Bronchial epithelial cell (primary cell): ENCODE results near the gene COX18. TPM values are rescaled to one million over a fixed set of nuclear protein-coding genes. Genes with fewer than 3 reads are reported as not detected.
A peak's percentile ranks its signal among the peaks of the same experiment; 100 is the strongest.

Source experiments
- DNase-seq: peaks from one replicate; pipeline ENCODE4 v3.0.0-alpha.2; 2010; ENCODE audit warnings: low read depth
- FAIRE-seq: peaks from 2 replicates; lab custom pipeline; 2011; peaks lifted over from hg19 to GRCh38; lab: Jason Lieb, UNC
- H3K27me3 ChIP-seq: 2 replicates; pipeline ENCODE4 v1.5.1; 2011; ENCODE audit warnings: low read length; ENCODE audit not compliant: control insufficient read depth, insufficient read depth
- H3K36me3 ChIP-seq: 2 replicates; pipeline ENCODE4 v1.5.1; 2011; ENCODE audit warnings: low read length; ENCODE audit not compliant: control insufficient read depth, insufficient read depth
- H3K4me3 ChIP-seq: 2 replicates; pipeline ENCODE4 v1.5.1; 2011; ENCODE audit warnings: mild to moderate bottlenecking, low read depth, low read length, control low read depth
- total RNA-seq: library from RNA; depleted of rRNA; stranded (reverse); fragments of >200 nt; gene quantifications from 2 replicates; pipeline ENCODE4 v1.2.1, GENCODE V29; 2014
- TF ChIP-seq, protein P1 (sequence below): IDR thresholded peaks from 2 replicates; pipeline ENCODE4 v1.5.1; 2011; ENCODE audit warnings: mild to moderate bottlenecking, moderate library complexity, low read length, control low read depth, inconsistent platforms; ENCODE audit not compliant: insufficient read depth, severe bottlenecking

The COX18 gene
- total RNA-seq, 1 donor from 2014 or later: 16.8 TPM

DNA sequence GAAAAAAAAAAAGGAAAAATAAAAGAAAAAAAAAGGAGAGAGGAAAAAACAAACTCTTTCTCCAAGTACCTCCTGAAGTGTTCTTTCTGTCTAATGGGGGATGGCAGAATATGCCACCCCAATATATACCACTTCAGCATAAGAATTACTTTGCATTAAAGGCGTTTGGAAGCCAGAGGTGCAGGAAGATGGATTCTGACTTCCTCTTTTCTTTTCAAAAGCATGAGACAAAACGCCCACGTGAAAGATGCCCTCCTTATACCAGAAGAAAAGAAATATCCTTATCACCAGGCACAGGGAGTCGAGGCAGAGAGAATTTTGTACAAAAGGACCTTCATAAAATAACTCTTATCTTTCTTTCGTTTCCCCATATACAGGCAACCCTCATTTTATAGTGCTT, 40.9 kb downstream of the COX18 start:
- DNase-seq (no peak), FAIRE-seq (no peak)
- TF ChIP-seq, protein P1, sequence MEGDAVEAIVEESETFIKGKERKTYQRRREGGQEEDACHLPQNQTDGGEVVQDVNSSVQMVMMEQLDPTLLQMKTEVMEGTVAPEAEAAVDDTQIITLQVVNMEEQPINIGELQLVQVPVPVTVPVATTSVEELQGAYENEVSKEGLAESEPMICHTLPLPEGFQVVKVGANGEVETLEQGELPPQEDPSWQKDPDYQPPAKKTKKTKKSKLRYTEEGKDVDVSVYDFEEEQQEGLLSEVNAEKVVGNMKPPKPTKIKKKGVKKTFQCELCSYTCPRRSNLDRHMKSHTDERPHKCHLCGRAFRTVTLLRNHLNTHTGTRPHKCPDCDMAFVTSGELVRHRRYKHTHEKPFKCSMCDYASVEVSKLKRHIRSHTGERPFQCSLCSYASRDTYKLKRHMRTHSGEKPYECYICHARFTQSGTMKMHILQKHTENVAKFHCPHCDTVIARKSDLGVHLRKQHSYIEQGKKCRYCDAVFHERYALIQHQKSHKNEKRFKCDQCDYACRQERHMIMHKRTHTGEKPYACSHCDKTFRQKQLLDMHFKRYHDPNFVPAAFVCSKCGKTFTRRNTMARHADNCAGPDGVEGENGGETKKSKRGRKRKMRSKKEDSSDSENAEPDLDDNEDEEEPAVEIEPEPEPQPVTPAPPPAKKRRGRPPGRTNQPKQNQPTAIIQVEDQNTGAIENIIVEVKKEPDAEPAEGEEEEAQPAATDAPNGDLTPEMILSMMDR: no peak
- H3K4me3 ChIP-seq: no peak overlapping the region
- no peaks in the 10 kb centered on the region for H3K36me3 ChIP-seq
- H3K27me3 ChIP-seq: no peaks in the 10 kb centered on the region

DNA sequence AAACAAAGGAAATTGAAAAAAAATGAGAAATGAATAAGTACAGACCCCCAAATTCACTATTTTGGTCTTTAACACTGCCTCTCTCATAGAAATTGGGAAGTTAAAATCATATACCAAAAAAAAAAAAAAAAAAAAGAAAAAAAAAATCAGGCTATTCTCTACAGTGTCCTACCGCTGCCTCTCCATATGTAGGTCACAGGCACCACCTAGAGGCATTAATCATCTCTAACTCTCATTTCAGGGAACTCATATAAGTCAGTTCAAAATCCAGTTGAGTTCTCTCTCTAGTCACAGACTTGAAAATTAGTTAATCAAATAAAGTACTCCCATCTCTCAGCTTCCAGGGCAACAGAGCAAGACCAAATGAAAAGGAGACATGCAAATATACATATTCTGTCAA, 47.9 kb downstream of the COX18 start:
- Histone ChIP-seq H3K27me3 (no peaks in the 10 kb centered on the region), H3K36me3 (no peaks in the 10 kb centered on the region), H3K4me3 (no peak overlapping the region)
- FAIRE-seq (no peak), DNase-seq (peak; percentile 63)
- TF ChIP-seq, protein P1: peak; percentile 33

DNA sequence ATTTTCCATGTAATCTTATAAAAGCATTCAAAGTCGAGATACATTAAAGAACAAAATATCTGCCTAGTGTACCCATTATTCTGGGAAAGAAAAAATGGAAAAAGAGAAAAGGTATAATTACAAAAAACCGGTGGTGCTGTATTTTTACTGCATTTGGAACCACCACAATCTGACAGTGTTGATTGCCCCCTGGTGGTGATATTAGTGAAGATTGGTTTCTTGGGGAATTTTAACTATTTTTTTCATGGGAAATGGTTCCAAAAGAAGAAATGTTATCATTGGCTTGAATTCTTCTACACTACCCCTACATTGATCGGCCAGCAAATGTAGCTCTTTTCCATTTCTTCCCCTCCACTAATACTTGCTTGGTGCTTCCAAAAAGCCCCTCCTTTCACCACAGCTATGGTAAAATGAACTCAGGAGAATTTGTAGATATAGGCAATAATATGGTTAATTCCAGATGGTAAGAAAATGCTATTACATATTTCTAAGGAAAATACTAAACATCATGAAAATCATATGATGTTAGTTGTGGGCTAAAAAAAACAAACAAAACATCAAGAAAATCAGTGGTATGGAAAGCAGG, 50.0 kb downstream of the COX18 start:
- DNase-seq (peak; percentile 41), FAIRE-seq (no peak)
- TF ChIP-seq, protein P1: peak; percentile 62
- no peak overlapping the region for H3K4me3 ChIP-seq
- no peaks in the 10 kb centered on the region for H3K27me3 ChIP-seq
- no peaks in the 10 kb centered on the region for H3K36me3 ChIP-seq

DNA sequence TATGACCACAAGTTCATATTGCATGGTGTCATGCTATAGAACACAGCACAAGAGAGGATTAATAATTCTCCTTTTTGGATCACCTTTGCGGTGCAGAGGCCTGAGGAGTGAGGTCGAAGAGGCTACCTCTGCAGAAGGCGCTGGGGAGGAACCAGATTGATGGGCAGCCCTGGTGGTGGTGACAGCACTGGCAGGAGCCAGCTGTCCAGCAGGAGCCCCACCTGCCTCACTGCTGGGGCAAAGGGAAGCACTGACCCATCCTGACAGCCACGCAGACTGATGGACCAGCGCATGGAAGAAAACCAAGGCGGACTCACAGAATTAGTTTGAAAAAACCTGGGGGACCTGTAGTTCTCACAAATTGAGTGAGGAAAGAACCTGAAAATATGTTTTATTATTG, 50.9 kb downstream of the COX18 start:
- H3K27me3 ChIP-seq: no peaks in the 10 kb centered on the region
- TF ChIP-seq, protein P1: no peak
- no peak overlapping the region for H3K4me3 ChIP-seq
- DNase-seq (no peak), FAIRE-seq (no peak)
- no peaks in the 10 kb centered on the region for H3K36me3 ChIP-seq

DNA sequence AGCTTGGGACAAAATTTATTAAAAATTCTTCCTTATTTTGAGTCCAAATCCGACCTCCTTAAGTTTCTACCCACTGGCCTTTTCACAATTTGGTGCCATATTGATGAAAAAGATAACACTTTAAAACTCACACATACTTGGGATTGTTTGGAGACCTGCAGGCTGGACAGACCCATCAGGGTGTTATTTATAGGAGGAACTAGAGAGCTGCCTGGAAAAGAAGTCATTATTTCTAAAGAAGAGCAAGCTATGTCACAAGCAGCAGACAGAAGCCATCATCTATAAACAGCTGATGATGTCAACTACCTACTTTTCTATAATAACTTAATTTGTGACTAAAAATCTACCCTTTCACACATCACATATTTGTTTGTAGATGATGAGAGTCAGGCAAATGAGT, 56.2 kb downstream of the COX18 start:
- DNase-seq (no peak), FAIRE-seq (no peak)
- Histone ChIP-seq H3K27me3 (no peaks in the 10 kb centered on the region), H3K36me3 (no peaks in the 10 kb centered on the region), H3K4me3 (no peak overlapping the region)
- TF ChIP-seq, protein P1: no peak

DNA sequence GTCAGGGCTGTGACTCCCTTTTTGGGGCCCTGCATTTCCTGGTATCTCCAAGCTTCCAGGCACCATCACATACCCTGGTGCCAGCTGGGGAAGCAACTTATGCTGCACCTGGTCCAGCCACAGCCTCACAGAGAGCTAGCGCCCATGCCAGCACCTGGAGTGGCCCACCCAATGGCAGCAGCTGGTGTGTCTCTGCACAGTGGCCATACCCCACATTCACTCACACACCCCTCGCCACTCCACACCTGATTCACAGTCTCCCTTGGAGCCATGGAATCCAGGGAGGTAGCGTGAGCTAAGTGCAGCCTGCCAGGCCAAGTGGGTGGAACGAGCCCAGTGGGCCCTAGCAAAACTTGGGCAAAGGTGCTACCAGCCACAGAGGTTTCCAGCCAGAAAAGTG, 56.8 kb downstream of the COX18 start:
- Histone ChIP-seq H3K4me3 (no peak overlapping the region), H3K27me3 (no peaks in the 10 kb centered on the region), H3K36me3 (no peaks in the 10 kb centered on the region)
- TF ChIP-seq, protein P1: no peak
- no peak for DNase-seq
- FAIRE-seq: no peak
